ENCODE results near the gene EEPD1.

EEPD1 gene

DNA sequence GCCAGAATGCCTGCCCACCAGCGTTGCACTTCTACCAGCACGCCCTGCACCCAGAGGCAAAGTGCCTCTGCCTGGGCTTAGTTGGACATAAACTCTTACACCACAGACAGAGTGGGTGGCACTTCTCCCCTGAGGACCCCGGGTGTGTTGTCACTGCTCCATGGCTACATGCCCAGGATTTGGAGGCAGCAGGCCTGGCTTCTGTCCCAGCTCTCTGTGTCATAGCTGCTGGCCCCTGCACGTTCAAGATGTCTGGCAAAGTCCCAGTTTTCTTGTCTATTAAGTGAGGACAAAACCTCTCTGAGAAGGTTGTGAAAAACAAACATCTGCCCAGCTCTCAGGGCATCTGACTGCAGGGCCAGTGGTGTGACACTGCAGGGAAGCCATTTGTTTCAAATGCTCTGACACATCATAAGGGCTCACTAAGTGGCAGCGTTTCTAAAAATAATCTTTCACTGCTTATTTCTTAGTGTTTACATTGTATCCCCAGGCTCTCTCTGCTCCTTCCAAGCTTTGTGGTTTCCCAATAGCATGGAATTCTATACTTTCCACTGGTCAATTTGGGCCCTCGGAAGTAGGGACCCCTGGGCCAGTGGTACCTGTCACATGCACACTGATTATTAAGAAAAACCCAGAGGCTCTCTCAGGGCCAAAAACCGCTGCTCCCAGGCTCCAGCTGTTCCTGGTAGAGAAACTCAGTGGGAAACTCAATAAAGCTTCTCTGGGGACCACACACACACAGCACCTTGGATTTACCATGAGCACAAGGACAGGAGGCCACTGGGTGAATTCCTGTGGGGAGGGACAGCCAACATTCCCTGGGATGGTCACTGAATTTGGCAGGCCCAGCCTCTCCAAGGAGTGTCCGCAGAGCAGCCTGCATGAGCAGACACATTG is 150.4 kb downstream of the EEPD1 start:
- H3K79me2 ChIP-seq (ENCODE audit: insufficient read depth, low read length) = no peaks in the 10 kb centered on the region
- no peaks in the 10 kb centered on the region for H3K27me3 ChIP-seq (ENCODE audit: insufficient read depth, low read length, poor library complexity)
- H3K4me3 ChIP-seq (ENCODE audit: low read depth in 1 of 2, low read length in 2 of 2) = no peak overlapping the region
- no peaks in the 10 kb centered on the region for H3K4me1 ChIP-seq (ENCODE audit: insufficient read depth, low read length)
- ATAC-seq (ENCODE audit: insufficient read depth, low read depth) = no peak
- no peaks in the 10 kb centered on the region for H3K9me3 ChIP-seq (ENCODE audit: insufficient read depth, low read length, severe bottlenecking)
- no peak for TF ChIP-seq EZH2 (IDR thresholded peaks at IDR 0.05; ENCODE audit: borderline replicate concordance, low read depth, low read length, severe bottlenecking)
- TF ChIP-seq, protein P1, sequence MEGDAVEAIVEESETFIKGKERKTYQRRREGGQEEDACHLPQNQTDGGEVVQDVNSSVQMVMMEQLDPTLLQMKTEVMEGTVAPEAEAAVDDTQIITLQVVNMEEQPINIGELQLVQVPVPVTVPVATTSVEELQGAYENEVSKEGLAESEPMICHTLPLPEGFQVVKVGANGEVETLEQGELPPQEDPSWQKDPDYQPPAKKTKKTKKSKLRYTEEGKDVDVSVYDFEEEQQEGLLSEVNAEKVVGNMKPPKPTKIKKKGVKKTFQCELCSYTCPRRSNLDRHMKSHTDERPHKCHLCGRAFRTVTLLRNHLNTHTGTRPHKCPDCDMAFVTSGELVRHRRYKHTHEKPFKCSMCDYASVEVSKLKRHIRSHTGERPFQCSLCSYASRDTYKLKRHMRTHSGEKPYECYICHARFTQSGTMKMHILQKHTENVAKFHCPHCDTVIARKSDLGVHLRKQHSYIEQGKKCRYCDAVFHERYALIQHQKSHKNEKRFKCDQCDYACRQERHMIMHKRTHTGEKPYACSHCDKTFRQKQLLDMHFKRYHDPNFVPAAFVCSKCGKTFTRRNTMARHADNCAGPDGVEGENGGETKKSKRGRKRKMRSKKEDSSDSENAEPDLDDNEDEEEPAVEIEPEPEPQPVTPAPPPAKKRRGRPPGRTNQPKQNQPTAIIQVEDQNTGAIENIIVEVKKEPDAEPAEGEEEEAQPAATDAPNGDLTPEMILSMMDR (IDR thresholded peaks at IDR 0.05; ENCODE audit: borderline replicate concordance, extremely low read depth, low read length, poor library complexity, severe bottlenecking) = no peak
- H3K36me3 ChIP-seq (ENCODE audit: insufficient read depth, low read length) = 0 out of 2 replicates have a peak, but pooled peaks cover 5% of the 10 kb centered on the region
- H2AFZ ChIP-seq (ENCODE audit: low read depth, low read length) = no peak overlapping the region
- H3K9ac ChIP-seq (ENCODE audit: low read depth, low read length) = no peak overlapping the region
- H3K4me2 ChIP-seq (ENCODE audit: insufficient read depth, low read length) = no peak overlapping the region
- no peaks in the 10 kb centered on the region for H4K20me1 ChIP-seq (ENCODE audit: insufficient read depth, low read length)
- H3K27ac ChIP-seq (ENCODE audit: low read length) = no peak overlapping the region
- DNase-seq = no peak

GRCh38 chr7:36304099-36304425 is 151.0 kb downstream of the EEPD1 start:
- H2AFZ ChIP-seq (ENCODE audit: low read depth, low read length) = no peak overlapping the region
- no peaks in the 10 kb centered on the region for H3K9me3 ChIP-seq (ENCODE audit: insufficient read depth, low read length, severe bottlenecking)
- no peaks in the 10 kb centered on the region for H4K20me1 ChIP-seq (ENCODE audit: insufficient read depth, low read length)
- H3K79me2 ChIP-seq (ENCODE audit: insufficient read depth, low read length) = no peaks in the 10 kb centered on the region
- ATAC-seq (ENCODE audit: insufficient read depth, low read depth) (no peak), DNase-seq (no peak)
- no peaks in the 10 kb centered on the region for H3K4me1 ChIP-seq (ENCODE audit: insufficient read depth, low read length)
- TF ChIP-seq, protein P1 (IDR thresholded peaks at IDR 0.05; ENCODE audit: borderline replicate concordance, extremely low read depth, low read length, poor library complexity, severe bottlenecking) = no peak
- TF ChIP-seq EZH2 (IDR thresholded peaks at IDR 0.05; ENCODE audit: borderline replicate concordance, low read depth, low read length, severe bottlenecking) = no peak
- 0 out of 2 replicates have a peak, but pooled peaks cover 3% of the 10 kb centered on the region for H3K36me3 ChIP-seq (ENCODE audit: insufficient read depth, low read length)
- no peak overlapping the region for H3K4me3 ChIP-seq (ENCODE audit: low read depth in 1 of 2, low read length in 2 of 2)
- H3K4me2 ChIP-seq (ENCODE audit: insufficient read depth, low read length) = no peak overlapping the region
- H3K27me3 ChIP-seq (ENCODE audit: insufficient read depth, low read length, poor library complexity) = no peaks in the 10 kb centered on the region
- H3K27ac ChIP-seq (ENCODE audit: low read length) = no peak overlapping the region
- no peak overlapping the region for H3K9ac ChIP-seq (ENCODE audit: low read depth, low read length)

GRCh38 chr7:36305226-36305625 is 152.2 kb downstream of the EEPD1 start:
- H3K27me3 ChIP-seq (ENCODE audit: insufficient read depth, low read length, poor library complexity) = no peaks in the 10 kb centered on the region
- TF ChIP-seq, protein P1 (IDR thresholded peaks at IDR 0.05; ENCODE audit: borderline replicate concordance, extremely low read depth, low read length, poor library complexity, severe bottlenecking) = no peak
- TF ChIP-seq EZH2 (IDR thresholded peaks at IDR 0.05; ENCODE audit: borderline replicate concordance, low read depth, low read length, severe bottlenecking) = no peak
- H3K4me3 ChIP-seq (ENCODE audit: low read depth in 1 of 2, low read length in 2 of 2) = no peak overlapping the region
- H3K4me2 ChIP-seq (ENCODE audit: insufficient read depth, low read length) = no peak overlapping the region
- DNase-seq (no peak), ATAC-seq (ENCODE audit: insufficient read depth, low read depth) (no peak)
- H3K9me3 ChIP-seq (ENCODE audit: insufficient read depth, low read length, severe bottlenecking) = no peaks in the 10 kb centered on the region
- no peak overlapping the region for H3K9ac ChIP-seq (ENCODE audit: low read depth, low read length)
- H4K20me1 ChIP-seq (ENCODE audit: insufficient read depth, low read length) = no peaks in the 10 kb centered on the region
- H2AFZ ChIP-seq (ENCODE audit: low read depth, low read length) = no peak overlapping the region
- no peaks in the 10 kb centered on the region for H3K36me3 ChIP-seq (ENCODE audit: insufficient read depth, low read length)
- H3K79me2 ChIP-seq (ENCODE audit: insufficient read depth, low read length) = no peaks in the 10 kb centered on the region
- no peaks in the 10 kb centered on the region for H3K4me1 ChIP-seq (ENCODE audit: insufficient read depth, low read length)
- no peak overlapping the region for H3K27ac ChIP-seq (ENCODE audit: low read length)

All from DND-41 (cell line).